HepG2 (cell line): ENCODE measurements around the gene MEG3. TPM values are rescaled to one million over a fixed set of nuclear protein-coding genes. Genes with fewer than 3 reads are reported as not detected.

Experiments used
- ATAC-seq: fragments of 200-7000 bp; cut with Tn5 transposase; 3 replicates; pipeline ENCODE4 v1.9.1; 2020; ENCODE audit warnings: mild to moderate bottlenecking, moderate library complexity
- BruUV-seq: library from RNA; stranded (reverse); fragments of 400-500 nt; replicated peaks from 2 replicates; lab custom pipeline; 2021; lab: Mats Ljungman, UMichigan
- CTCF ChIA-PET: fragments of 300-600 bp; formaldehyde crosslinking; extraction: SDS; loops from one replicate; lab custom pipeline; 2021; ENCODE audit warnings: low total read pairs, inconsistent platforms, low intra/inter-chr PET ratio; lab: Yijun Ruan, JAX
- POLR2A ChIA-PET: fragments of 350-600 bp; sonication (Branson Sonifier 250); formaldehyde crosslinking; loops from one replicate; lab custom pipeline; 2020; ENCODE audit warnings: antibody characterized with exemption, inconsistent platforms; lab: Yijun Ruan, JAX
- DNase-seq: peaks from one replicate; pipeline ENCODE4 v3.0.0-alpha.2; 2015; ENCODE audit warnings: low spot score
- FAIRE-seq: peaks from 3 replicates; lab custom pipeline; 2011; peaks lifted over from hg19 to GRCh38; lab: Jason Lieb, UNC
- H2AFZ ChIP-seq: one replicate; pipeline ENCODE4 v1.6.1; 2011; ENCODE audit warnings: low read length, inconsistent platforms
- H3K27ac ChIP-seq: fragments of 300-600 bp; 3 replicates; pipeline ENCODE4 v1.8.0; 2011; ENCODE audit warnings: mixed run types, mild to moderate bottlenecking, mixed read lengths, low read length, inconsistent platforms; ENCODE audit not compliant: insufficient read depth; ENCODE audit errors: extremely low read length
- H3K27me3 ChIP-seq, 2 experiments: fragments of 200-600 bp in 1 of 2; 2 replicates in 1 of 2; 3 replicates in 1 of 2; pipeline versions ENCODE4 v1.6.0 to v1.8.0; 2011; ENCODE audit warnings: low read length in 2 of 2, mild to moderate bottlenecking in 2 of 2, moderate library complexity in 2 of 2, inconsistent platforms in 1 of 2; ENCODE audit not compliant: insufficient read depth in 2 of 2, control insufficient read depth in 1 of 2
- H3K36me3 ChIP-seq, 2 experiments: fragments of 200-600 bp in 1 of 2; replicated peaks in 1 of 2; 2 replicates in 1 of 2; 3 replicates in 1 of 2; pipeline versions ENCODE4 v1.5.1 to v1.8.0; 2011; ENCODE audit warnings: low read length in 2 of 2, inconsistent platforms in 1 of 2; ENCODE audit not compliant: insufficient read depth in 2 of 2, control insufficient read depth in 1 of 2
- H3K4me1 ChIP-seq: 2 replicates; pipeline ENCODE4 v1.5.1; 2012; ENCODE audit warnings: low read length, inconsistent platforms; ENCODE audit not compliant: insufficient read depth
- H3K4me2 ChIP-seq: 2 replicates; pipeline ENCODE4 v1.6.0; 2011; ENCODE audit warnings: low read depth, low read length, inconsistent platforms
- H3K4me3 ChIP-seq, 3 experiments: fragments of 200-600 bp in 1 of 3; sonication (generic), shearing (Covaris generic) in 1 of 3; replicated peaks in 1 of 3; 2 replicates each; pipeline ENCODE4 v1.5.1; 2011 to 2016; ENCODE audit warnings: low read length in 3 of 3, inconsistent platforms in 2 of 3, low read depth in 2 of 3, mild to moderate bottlenecking in 2 of 3, control low read depth in 1 of 3, mixed read lengths in 1 of 3; ENCODE audit not compliant: insufficient read depth in 1 of 3
- H3K79me2 ChIP-seq: one replicate; pipeline ENCODE4 v1.6.1; 2011; ENCODE audit warnings: low read length, inconsistent platforms; ENCODE audit not compliant: insufficient read depth
- H3K9ac ChIP-seq: 2 replicates; pipeline ENCODE4 v1.6.0; 2011; ENCODE audit warnings: mild to moderate bottlenecking, low read depth, low read length, inconsistent platforms; ENCODE audit not compliant: insufficient read depth
- H3K9me3 ChIP-seq: 2 replicates; pipeline ENCODE4 v1.5.1; 2012; ENCODE audit warnings: mild to moderate bottlenecking, low read length
- H4K20me1 ChIP-seq: 2 replicates; pipeline ENCODE4 v1.6.0; 2011; ENCODE audit warnings: inconsistent platforms, mild to moderate bottlenecking, low read length, moderate library complexity; ENCODE audit not compliant: insufficient read depth
- ARID2 ChIP-seq: sonication (generic); formaldehyde crosslinking; IDR thresholded peaks from 2 replicates; pipeline ENCODE4 v1.8.1; 2022; ENCODE audit warnings: mild to moderate bottlenecking, missing genetic modification reagents, borderline replicate concordance
- BORCS8-MEF2B ChIP-seq: sonication (generic); formaldehyde crosslinking; IDR thresholded peaks from 2 replicates; pipeline ENCODE4 v1.8.0; 2022; ENCODE audit warnings: mild to moderate bottlenecking, missing genetic modification reagents
- CC2D1A ChIP-seq: sonication (generic); formaldehyde crosslinking; IDR thresholded peaks from 2 replicates; pipeline ENCODE4 v1.8.1; 2023; ENCODE audit warnings: mild to moderate bottlenecking, missing genetic modification reagents
- FIP1L1 ChIP-seq: fragments of 200-400 bp; formaldehyde crosslinking; IDR thresholded peaks from 2 replicates; pipeline ENCODE4 v1.6.1; 2018; ENCODE audit warnings: low read depth, mild to moderate bottlenecking, low read length, moderate library complexity, borderline replicate concordance; ENCODE audit not compliant: insufficient read depth
- IKZF4 ChIP-seq: sonication (generic); formaldehyde crosslinking; IDR thresholded peaks from 2 replicates; pipeline ENCODE4 v1.5.1; 2020; ENCODE audit warnings: borderline replicate concordance, mild to moderate bottlenecking, low read depth, missing genetic modification reagents; ENCODE audit errors: not compliant biosample characterization
- TBP ChIP-seq: sonication (generic); formaldehyde crosslinking; IDR thresholded peaks from 2 replicates; pipeline ENCODE4 v1.5.0; 2020; ENCODE audit warnings: missing genetic modification reagents
- TFAP4 ChIP-seq: sonication (generic); IDR thresholded peaks from 2 replicates; pipeline ENCODE4 v1.6.1; 2016; ENCODE audit warnings: low read depth, borderline replicate concordance
- ZNF180 ChIP-seq: sonication (generic); formaldehyde crosslinking; IDR thresholded peaks from 2 replicates; pipeline ENCODE4 v1.4.0; 2020; ENCODE audit warnings: low read depth, missing genetic modification reagents, borderline replicate concordance
- ZNF460 ChIP-seq: sonication (generic); formaldehyde crosslinking; IDR thresholded peaks from 2 replicates; pipeline ENCODE4 v1.5.1; 2020; ENCODE audit warnings: missing genetic modification reagents, mild to moderate bottlenecking, borderline replicate concordance
- ZNF639 ChIP-seq: conservative IDR thresholded peaks from 2 replicates; pipeline ENCODE4 v1.6.1; 2018; ENCODE audit warnings: missing genetic modification reagents
- ZNF672 ChIP-seq: sonication (generic); formaldehyde crosslinking; IDR thresholded peaks from 2 replicates; pipeline ENCODE4 v1.8.1; 2022; ENCODE audit warnings: missing genetic modification reagents
- ZNF687 ChIP-seq: sonication (generic); formaldehyde crosslinking; IDR thresholded peaks from 2 replicates; pipeline ENCODE4 v1.5.1; 2020; ENCODE audit warnings: mild to moderate bottlenecking, missing genetic modification reagents, moderate library complexity
- ZNF704 ChIP-seq: sonication (generic); formaldehyde crosslinking; IDR thresholded peaks from 2 replicates; pipeline ENCODE4 v1.8.1; 2023; ENCODE audit warnings: mild to moderate bottlenecking, inconsistent platforms, moderate library complexity, missing genetic modification reagents, borderline replicate concordance
- ZSCAN12 ChIP-seq: sonication (generic); formaldehyde crosslinking; IDR thresholded peaks from 2 replicates; pipeline ENCODE4 v1.9.0; 2021; ENCODE audit warnings: mild to moderate bottlenecking, missing genetic modification reagents
- ZSCAN29 ChIP-seq: sonication (generic); formaldehyde crosslinking; conservative IDR thresholded peaks from 2 replicates; pipeline ENCODE4 v1.4.0; 2020; ENCODE audit warnings: mild to moderate bottlenecking, missing genetic modification reagents
- WGBS: methylation state at CpG from one replicate; pipeline ENCODE4 v1.1.6; 2017; ENCODE audit warnings: low lambda C conversion rate; 5-methylcytosine and 5-hydroxymethylcytosine counted together
- in situ Hi-C: cut with HindIII; loops from 2 replicates; pipeline ENCODE4 v1.10.0; 2017; ENCODE audit warnings: low pct_unique_long_range_greater_than_20kb; ENCODE audit not compliant: extremely low pct_ligation_motif_present
- intact Hi-C: fragments of 100-400 bp; cut with micrococcal nuclease; formaldehyde crosslinking; loops from one replicate; pipeline ENCODE4 v1.10.0; 2022; ENCODE audit not compliant: unreplicated experiment
- polyA plus RNA-seq, 8 experiments: library from polyadenylated mRNA; depleted of rRNA in 3 of 8; stranded (reverse) in 7 of 8; unstranded in 1 of 8; fragments of >200 nt; fragmentation: Illumina TruSeq in 4 of 8; extraction: Trizol in 4 of 8; gene quantifications; 2 replicates each; pipeline versions ENCODE4 v1.2.1 to v1.2.3, GENCODE V29; 2011 to 2016; ENCODE audit warnings: low read depth in 4 of 8, missing spikeins in 1 of 8, mixed read lengths in 1 of 8; ENCODE audit not compliant: insufficient read depth in 1 of 8
- total RNA-seq, 5 experiments: library from RNA; depleted of rRNA; stranded (reverse); fragments of >200 nt; fragmentation: Illumina TruSeq; extraction: Trizol; gene quantifications; 2 replicates each; pipeline ENCODE4 v1.2.3, GENCODE V29; 2016; ENCODE audit warnings: low read depth in 1 of 5

MEG3 gene
- total and polyA plus RNA-seq, 2 of the 13 experiments (the other 11 are each of a cell fraction or from before 2014, with no cell fraction given) = 0.17 TPM; not detected in 1

GRCh38 chr14:100887728-100888335 lies 61.9 kb downstream of the MEG3 start:
- Histone ChIP-seq H3K9ac (no peak overlapping the region), H3K36me3 (no peaks in the 10 kb centered on the region), H4K20me1 (no peaks in the 10 kb centered on the region), H3K4me3 (no peak overlapping the region), H3K4me1 (peaks cover 6% of the 10 kb centered on the region), H3K4me2 (no peak overlapping the region), H3K9me3 (no peaks in the 10 kb centered on the region), H3K27me3 (peaks cover 1 to 37% of the 10 kb centered on the region in 2 experiments), H3K27ac (no peak overlapping the region), H2AFZ (no peak overlapping the region), H3K79me2 (no peaks in the 10 kb centered on the region)
- CTCF ChIA-PET = no interaction called here
- ATAC-seq = no peak
- no TSS peak for BruUV-seq
- 62% methylated on average over 6 of the region's 6 CpGs for WGBS
- intact Hi-C loops (no loop called here), in situ Hi-C loops (no loop called here)
- POLR2A ChIA-PET = no interaction called here
- no peak for FAIRE-seq
- no peak for DNase-seq
- TF ChIP-seq ZNF180 (CRISPR knock-in tag) = no peak
- no peak for TF ChIP-seq TFAP4
- no peak for TF ChIP-seq ZSCAN12
- TF ChIP-seq ZNF639 (CRISPR knock-in tag) = no peak
- TF ChIP-seq CC2D1A (CRISPR knock-in tag) = no peak
- no peak for TF ChIP-seq ZNF687
- TF ChIP-seq ARID2 (CRISPR knock-in tag) = no peak
- TF ChIP-seq ZNF672 (CRISPR knock-in tag) = no peak
- no peak for TF ChIP-seq ZNF460 (CRISPR knock-in tag)
- no peak for TF ChIP-seq ZNF704
- TF ChIP-seq FIP1L1 = no peak
- no peak for TF ChIP-seq BORCS8-MEF2B
- TF ChIP-seq TBP (CRISPR knock-in tag) = no peak
- no peak for TF ChIP-seq IKZF4 (CRISPR knock-in tag)
- TF ChIP-seq ZSCAN29 (CRISPR knock-in tag) = no peak
